ENCODE measurements around the gene TMEM132D. TPM values are rescaled to one million over a fixed set of nuclear protein-coding genes. Genes with fewer than 3 reads are reported as not detected.

The TMEM132D gene
- total and polyA plus RNA-seq, 4 donors, result 0.01 to 0.14 (median 0.08) TPM

DNA sequence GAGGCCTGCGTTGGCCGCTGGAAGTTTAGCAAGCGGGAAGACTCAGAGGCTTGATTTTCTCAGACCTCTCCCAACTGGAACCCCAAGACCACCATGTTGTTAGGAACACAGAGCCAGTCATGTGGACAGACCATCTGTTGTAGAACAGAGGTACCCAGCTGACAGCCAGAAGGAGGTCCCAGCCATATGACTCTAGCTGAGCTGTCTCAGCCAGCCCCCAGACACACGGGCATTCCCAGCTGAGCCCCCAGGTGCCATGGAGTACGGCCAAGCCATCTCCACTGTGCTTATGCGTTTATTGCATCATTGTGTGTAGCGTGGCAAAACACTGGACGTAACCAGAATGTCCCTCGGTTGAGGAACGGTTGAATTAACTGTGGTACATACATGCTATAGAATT lies 421.9 kb downstream of the TMEM132D start:
- no peak overlapping the region for H3K27ac ChIP-seq (ENCODE audit: low read depth in 1 of 2, low read length in 2 of 2)
- TF ChIP-seq RAD21 (IDR thresholded peaks at IDR 0.05), result no peak
- TF ChIP-seq RXRA (IDR thresholded peaks at IDR 0.05), result no peak
- TF ChIP-seq, protein P1, sequence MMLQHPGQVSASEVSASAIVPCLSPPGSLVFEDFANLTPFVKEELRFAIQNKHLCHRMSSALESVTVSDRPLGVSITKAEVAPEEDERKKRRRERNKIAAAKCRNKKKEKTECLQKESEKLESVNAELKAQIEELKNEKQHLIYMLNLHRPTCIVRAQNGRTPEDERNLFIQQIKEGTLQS (IDR thresholded peaks at IDR 0.05), result no peak
- TF ChIP-seq NR2F2 (IDR thresholded peaks at IDR 0.05), result no peak
- TF ChIP-seq, protein P2, sequence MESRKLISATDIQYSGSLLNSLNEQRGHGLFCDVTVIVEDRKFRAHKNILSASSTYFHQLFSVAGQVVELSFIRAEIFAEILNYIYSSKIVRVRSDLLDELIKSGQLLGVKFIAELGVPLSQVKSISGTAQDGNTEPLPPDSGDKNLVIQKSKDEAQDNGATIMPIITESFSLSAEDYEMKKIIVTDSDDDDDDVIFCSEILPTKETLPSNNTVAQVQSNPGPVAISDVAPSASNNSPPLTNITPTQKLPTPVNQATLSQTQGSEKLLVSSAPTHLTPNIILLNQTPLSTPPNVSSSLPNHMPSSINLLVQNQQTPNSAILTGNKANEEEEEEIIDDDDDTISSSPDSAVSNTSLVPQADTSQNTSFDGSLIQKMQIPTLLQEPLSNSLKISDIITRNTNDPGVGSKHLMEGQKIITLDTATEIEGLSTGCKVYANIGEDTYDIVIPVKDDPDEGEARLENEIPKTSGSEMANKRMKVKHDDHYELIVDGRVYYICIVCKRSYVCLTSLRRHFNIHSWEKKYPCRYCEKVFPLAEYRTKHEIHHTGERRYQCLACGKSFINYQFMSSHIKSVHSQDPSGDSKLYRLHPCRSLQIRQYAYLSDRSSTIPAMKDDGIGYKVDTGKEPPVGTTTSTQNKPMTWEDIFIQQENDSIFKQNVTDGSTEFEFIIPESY (IDR thresholded peaks at IDR 0.05), result no peak
- TF ChIP-seq GABPA (IDR thresholded peaks at IDR 0.05 in 1 of 2, conservative IDR thresholded peaks at IDR 0.05 in 1 of 2), result no peak
- TF ChIP-seq TAF1 (conservative IDR thresholded peaks at IDR 0.05), result no peak
- TF ChIP-seq, protein P3, sequence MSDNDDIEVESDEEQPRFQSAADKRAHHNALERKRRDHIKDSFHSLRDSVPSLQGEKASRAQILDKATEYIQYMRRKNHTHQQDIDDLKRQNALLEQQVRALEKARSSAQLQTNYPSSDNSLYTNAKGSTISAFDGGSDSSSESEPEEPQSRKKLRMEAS (IDR thresholded peaks at IDR 0.05), result no peak
- no peak for TF ChIP-seq FOXA2 (IDR thresholded peaks at IDR 0.05)
- WGBS, result 81% methylated on average over 10 of the region's 10 CpGs
- no peaks in the 10 kb centered on the region for H3K36me3 ChIP-seq (ENCODE audit: control insufficient read depth in 4 of 4, insufficient read depth in 3 of 4, low read depth in 1 of 4, low read length in 3 of 4)
- no peaks in the 10 kb centered on the region for H3K9me3 ChIP-seq (ENCODE audit: control insufficient read depth in 4 of 4, low read length in 3 of 4)
- no peak for DNase-seq (ENCODE audit: low spot score)
- no peak overlapping the region for H3K4me3 ChIP-seq (ENCODE audit: low read depth in 1 of 3, low read length in 3 of 3)
- H3K4me1 ChIP-seq (ENCODE audit: control insufficient read depth in 4 of 4, insufficient read depth in 4 of 4, low read length in 3 of 4), result no peaks in the 10 kb centered on the region
- H3K9ac ChIP-seq (ENCODE audit: low read depth in 1 of 2, low read length in 2 of 2), result no peak overlapping the region
- H3K27me3 ChIP-seq (ENCODE audit: control insufficient read depth in 4 of 4, insufficient read depth in 4 of 4, low read length in 3 of 4), result peaks cover 0 to 5% (median 0%) of the 10 kb centered on the region in 4 donors

DNA sequence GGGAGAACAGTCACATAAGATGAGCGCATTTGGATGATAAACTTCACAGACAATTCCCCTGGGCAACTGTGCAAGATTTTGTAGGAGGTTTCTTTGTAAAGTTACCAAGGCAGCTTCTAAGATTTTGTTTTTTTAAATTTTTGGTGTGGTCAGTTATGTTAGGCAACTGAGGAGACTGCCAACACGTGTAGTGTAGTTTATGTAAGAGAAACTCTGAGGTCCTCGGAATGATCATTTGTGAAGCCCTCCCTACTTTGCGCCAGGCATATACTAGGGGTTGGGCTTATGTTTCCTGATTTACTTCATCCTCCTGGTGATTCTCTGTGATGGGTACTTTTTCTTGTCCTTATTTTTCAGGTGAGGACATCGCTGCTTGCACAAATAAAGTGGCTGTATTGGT lies 433.6 kb downstream of the TMEM132D start:
- WGBS, result 78% methylated on average over 5 of the region's 5 CpGs
- Histone ChIP-seq H3K36me3 (ENCODE audit: control insufficient read depth in 4 of 4, insufficient read depth in 3 of 4, low read depth in 1 of 4, low read length in 3 of 4) (no peaks in the 10 kb centered on the region), H3K27ac (ENCODE audit: low read depth in 1 of 2, low read length in 2 of 2) (no peak overlapping the region), H3K9ac (ENCODE audit: low read depth in 1 of 2, low read length in 2 of 2) (no peak overlapping the region), H3K4me1 (ENCODE audit: control insufficient read depth in 4 of 4, insufficient read depth in 4 of 4, low read length in 3 of 4) (no peaks in the 10 kb centered on the region), H3K27me3 (ENCODE audit: control insufficient read depth in 4 of 4, insufficient read depth in 4 of 4, low read length in 3 of 4) (peaks cover 0 to 3% (median 0%) of the 10 kb centered on the region in 4 donors), H3K4me3 (ENCODE audit: low read depth in 1 of 3, low read length in 3 of 3) (no peak overlapping the region), H3K9me3 (ENCODE audit: control insufficient read depth in 4 of 4, low read length in 3 of 4) (no peaks in the 10 kb centered on the region)
- no peak for DNase-seq (ENCODE audit: low spot score)
- TF ChIP-seq, protein P2 (IDR thresholded peaks at IDR 0.05), result no peak
- TF ChIP-seq, protein P3 (IDR thresholded peaks at IDR 0.05), result no peak
- TF ChIP-seq FOXA2 (IDR thresholded peaks at IDR 0.05), result no peak

DNA sequence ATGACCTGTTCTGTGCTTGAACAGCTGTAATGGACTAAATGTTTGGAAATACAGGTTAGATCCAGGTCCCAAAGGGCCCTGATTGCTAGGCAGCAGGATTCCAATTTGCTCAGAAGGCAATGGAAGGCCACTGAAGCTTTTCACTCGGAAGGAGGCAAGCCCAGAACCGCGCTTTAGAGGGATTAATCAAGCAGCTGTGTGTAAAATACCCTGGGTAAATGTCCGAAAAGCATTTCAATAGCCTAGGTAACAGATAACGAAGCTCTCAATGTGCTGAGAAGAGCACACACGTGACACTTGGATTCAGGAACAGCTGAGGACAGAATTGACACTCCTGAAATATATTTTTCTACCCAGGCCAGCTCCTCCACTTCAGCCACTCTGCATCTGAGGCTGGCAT lies 436.1 kb downstream of the TMEM132D start:
- WGBS, result 72% methylated on average over 6 of the region's 6 CpGs
- Histone ChIP-seq H3K4me1 (ENCODE audit: control insufficient read depth in 4 of 4, insufficient read depth in 4 of 4, low read length in 3 of 4) (no peaks in the 10 kb centered on the region), H3K27me3 (ENCODE audit: control insufficient read depth in 4 of 4, insufficient read depth in 4 of 4, low read length in 3 of 4) (peaks cover 0 to 3% (median 0%) of the 10 kb centered on the region in 4 donors)
- TF ChIP-seq, protein P1 (IDR thresholded peaks at IDR 0.05), result no peak
- no peak for TF ChIP-seq YY1 (IDR thresholded peaks at IDR 0.05)
- no peak for TF ChIP-seq HNF4A (conservative IDR thresholded peaks at IDR 0.05)
- no peak for TF ChIP-seq FOXA1 (IDR thresholded peaks at IDR 0.05)
- TF ChIP-seq, protein P4, sequence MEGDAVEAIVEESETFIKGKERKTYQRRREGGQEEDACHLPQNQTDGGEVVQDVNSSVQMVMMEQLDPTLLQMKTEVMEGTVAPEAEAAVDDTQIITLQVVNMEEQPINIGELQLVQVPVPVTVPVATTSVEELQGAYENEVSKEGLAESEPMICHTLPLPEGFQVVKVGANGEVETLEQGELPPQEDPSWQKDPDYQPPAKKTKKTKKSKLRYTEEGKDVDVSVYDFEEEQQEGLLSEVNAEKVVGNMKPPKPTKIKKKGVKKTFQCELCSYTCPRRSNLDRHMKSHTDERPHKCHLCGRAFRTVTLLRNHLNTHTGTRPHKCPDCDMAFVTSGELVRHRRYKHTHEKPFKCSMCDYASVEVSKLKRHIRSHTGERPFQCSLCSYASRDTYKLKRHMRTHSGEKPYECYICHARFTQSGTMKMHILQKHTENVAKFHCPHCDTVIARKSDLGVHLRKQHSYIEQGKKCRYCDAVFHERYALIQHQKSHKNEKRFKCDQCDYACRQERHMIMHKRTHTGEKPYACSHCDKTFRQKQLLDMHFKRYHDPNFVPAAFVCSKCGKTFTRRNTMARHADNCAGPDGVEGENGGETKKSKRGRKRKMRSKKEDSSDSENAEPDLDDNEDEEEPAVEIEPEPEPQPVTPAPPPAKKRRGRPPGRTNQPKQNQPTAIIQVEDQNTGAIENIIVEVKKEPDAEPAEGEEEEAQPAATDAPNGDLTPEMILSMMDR (IDR thresholded peaks at IDR 0.05; ENCODE audit: low read depth, low read length, missing input control), result no peak
- no peak for TF ChIP-seq FOXA2 (IDR thresholded peaks at IDR 0.05)
- TF ChIP-seq NR2F2 (IDR thresholded peaks at IDR 0.05), result no peak
- TF ChIP-seq JUND (IDR thresholded peaks at IDR 0.05), result no peak
- TF ChIP-seq GABPA (IDR thresholded peaks at IDR 0.05 in 1 of 2, conservative IDR thresholded peaks at IDR 0.05 in 1 of 2), result no peak
- TF ChIP-seq, protein P5, sequence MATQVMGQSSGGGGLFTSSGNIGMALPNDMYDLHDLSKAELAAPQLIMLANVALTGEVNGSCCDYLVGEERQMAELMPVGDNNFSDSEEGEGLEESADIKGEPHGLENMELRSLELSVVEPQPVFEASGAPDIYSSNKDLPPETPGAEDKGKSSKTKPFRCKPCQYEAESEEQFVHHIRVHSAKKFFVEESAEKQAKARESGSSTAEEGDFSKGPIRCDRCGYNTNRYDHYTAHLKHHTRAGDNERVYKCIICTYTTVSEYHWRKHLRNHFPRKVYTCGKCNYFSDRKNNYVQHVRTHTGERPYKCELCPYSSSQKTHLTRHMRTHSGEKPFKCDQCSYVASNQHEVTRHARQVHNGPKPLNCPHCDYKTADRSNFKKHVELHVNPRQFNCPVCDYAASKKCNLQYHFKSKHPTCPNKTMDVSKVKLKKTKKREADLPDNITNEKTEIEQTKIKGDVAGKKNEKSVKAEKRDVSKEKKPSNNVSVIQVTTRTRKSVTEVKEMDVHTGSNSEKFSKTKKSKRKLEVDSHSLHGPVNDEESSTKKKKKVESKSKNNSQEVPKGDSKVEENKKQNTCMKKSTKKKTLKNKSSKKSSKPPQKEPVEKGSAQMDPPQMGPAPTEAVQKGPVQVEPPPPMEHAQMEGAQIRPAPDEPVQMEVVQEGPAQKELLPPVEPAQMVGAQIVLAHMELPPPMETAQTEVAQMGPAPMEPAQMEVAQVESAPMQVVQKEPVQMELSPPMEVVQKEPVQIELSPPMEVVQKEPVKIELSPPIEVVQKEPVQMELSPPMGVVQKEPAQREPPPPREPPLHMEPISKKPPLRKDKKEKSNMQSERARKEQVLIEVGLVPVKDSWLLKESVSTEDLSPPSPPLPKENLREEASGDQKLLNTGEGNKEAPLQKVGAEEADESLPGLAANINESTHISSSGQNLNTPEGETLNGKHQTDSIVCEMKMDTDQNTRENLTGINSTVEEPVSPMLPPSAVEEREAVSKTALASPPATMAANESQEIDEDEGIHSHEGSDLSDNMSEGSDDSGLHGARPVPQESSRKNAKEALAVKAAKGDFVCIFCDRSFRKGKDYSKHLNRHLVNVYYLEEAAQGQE (IDR thresholded peaks at IDR 0.05), result no peak
- no peak for TF ChIP-seq HNF4G (IDR thresholded peaks at IDR 0.05)
- no peak for TF ChIP-seq TAF1 (conservative IDR thresholded peaks at IDR 0.05)
- TF ChIP-seq RXRA (IDR thresholded peaks at IDR 0.05), result no peak
- TF ChIP-seq, protein P3 (IDR thresholded peaks at IDR 0.05), result no peak

More for the DNA sequence above, 436.1 kb downstream of the TMEM132D start:
- Histone ChIP-seq H3K27ac (ENCODE audit: low read depth in 1 of 2, low read length in 2 of 2) (no peak overlapping the region), H3K9me3 (ENCODE audit: control insufficient read depth in 4 of 4, low read length in 3 of 4) (no peaks in the 10 kb centered on the region), H3K36me3 (ENCODE audit: control insufficient read depth in 4 of 4, insufficient read depth in 3 of 4, low read depth in 1 of 4, low read length in 3 of 4) (no peaks in the 10 kb centered on the region), H3K9ac (ENCODE audit: low read depth in 1 of 2, low read length in 2 of 2) (no peak overlapping the region), H3K4me3 (ENCODE audit: low read depth in 1 of 3, low read length in 3 of 3) (no peak overlapping the region)
- no peak for DNase-seq (ENCODE audit: low spot score)

Measured in liver (tissue), 9 donors.